HCEC 1CT (cell line): ENCODE measurements around the gene LANCL2.
"Not testable (repeated sequence)": the region's sequence is repeated elsewhere in the genome, so short reads cannot be mapped to it uniquely, and the experiment has no call there.

Source experiments
- DNase-seq: peaks from one replicate; pipeline ENCODE4 v3.0.0-alpha.2; 2017

LANCL2 gene

GRCh38 chr7:55363386-55364170 is 1.6 kb upstream of the LANCL2 start:
- DNase-seq: no peak

- peak; percentile 93 for DNase-seq
Observed at GRCh38 chr7:55365675-55366460, 731 bp downstream of the LANCL2 start.

- DNase-seq: no peak
Observed at GRCh38 chr7:55366461-55367070, 1.4 kb downstream of the LANCL2 start.

GRCh38 chr7:55367283-55367840 is 2.2 kb downstream of the LANCL2 start:
- no peak for DNase-seq

GRCh38 chr7:55369427-55370400 is 4.6 kb downstream of the LANCL2 start:
- DNase-seq: peak; percentile 97

GRCh38 chr7:55374213-55374612 is 9.1 kb downstream of the LANCL2 start:
- DNase-seq: no peak

- no peak for DNase-seq
Observed at GRCh38 chr7:55375237-55375636, 10.1 kb downstream of the LANCL2 start.

- DNase-seq: no peak
Observed at GRCh38 chr7:55377162-55377817, 12.2 kb downstream of the LANCL2 start.

- no peak for DNase-seq
Observed at GRCh38 chr7:55379285-55379684, 14.1 kb downstream of the LANCL2 start.

- DNase-seq: no peak
Observed at GRCh38 chr7:55381189-55381588, 16.1 kb downstream of the LANCL2 start.

GRCh38 chr7:55381696-55382095 is 16.6 kb downstream of the LANCL2 start:
- DNase-seq: no peak

GRCh38 chr7:55382251-55382650 is 17.1 kb downstream of the LANCL2 start:
- no peak for DNase-seq

- DNase-seq: no peak
Observed at GRCh38 chr7:55386541-55386940, 21.4 kb downstream of the LANCL2 start.

- DNase-seq: peak; percentile 16
Observed at GRCh38 chr7:55387062-55387965, 22.2 kb downstream of the LANCL2 start.

GRCh38 chr7:55396233-55396785 is 31.2 kb downstream of the LANCL2 start:
- DNase-seq: no peak

- no peak for DNase-seq
Observed at GRCh38 chr7:55397617-55398016, 32.5 kb downstream of the LANCL2 start.

- peak; percentile 10 for DNase-seq
Observed at GRCh38 chr7:55400191-55400590, 35.1 kb downstream of the LANCL2 start.

GRCh38 chr7:55402506-55402905 is 37.4 kb downstream of the LANCL2 start:
- DNase-seq: not testable (repeated sequence)

- DNase-seq: no peak
Observed at GRCh38 chr7:55405856-55406541, 40.9 kb downstream of the LANCL2 start.
